Keratinocyte (primary cell): Measurements from ENCODE around the gene SPDYA.

Experiments
- CTCF ChIP-seq, 3 experiments: IDR thresholded peaks in 1 of 3; conservative IDR thresholded peaks in 1 of 3; optimal IDR thresholded peaks in 1 of 3; 2 replicates in 2 of 3; 3 replicates in 1 of 3; pipeline versions ENCODE3 to v1.5.1; 2011; ENCODE audit warnings: low read length in 3 of 3, mild to moderate bottlenecking in 3 of 3, moderate library complexity in 2 of 3, control low read depth in 1 of 3, inconsistent platforms in 1 of 3; ENCODE audit not compliant: insufficient read depth in 2 of 3; ENCODE audit errors: extremely low read depth in 1 of 3
- EZH2 ChIP-seq: IDR thresholded peaks from one replicate; pipeline ENCODE4 v1.6.1; 2012; ENCODE audit warnings: inconsistent platforms, mild to moderate bottlenecking, low read length, moderate library complexity

GRCh38 chr2:28764909-28765711 is 45.5 kb upstream of the SPDYA start:
- TF ChIP-seq CTCF (optimal IDR thresholded peaks at IDR 0.05 in 1 of 3, IDR thresholded peaks at IDR 0.05 in 1 of 3, conservative IDR thresholded peaks at IDR 0.05 in 1 of 3; ENCODE audit: extremely low read depth in 1 of 3, insufficient read depth in 2 of 3, low read length in 3 of 3) (no peak), EZH2 (no peak)
